HG03354 (cell line): Measurements from ENCODE around the gene CCDC91.
"Not testable (repeated sequence)": the region's sequence is repeated elsewhere in the genome, so short reads cannot be mapped to it uniquely, and the experiment has no call there.

Experiments used
- ATAC-seq: cut with Tn5 transposase; IDR thresholded peaks from one replicate; pipeline ENCODE4 v1.9.1; 2021; ENCODE audit warnings: mild to moderate bottlenecking; ENCODE audit not compliant: unreplicated experiment, poor library complexity, severe bottlenecking

The CCDC91 gene

GRCh38 chr12:28267920-28268607 lies 77.8 kb downstream of the CCDC91 start:
- ATAC-seq: not testable (repeated sequence)

GRCh38 chr12:28268608-28269229 lies 78.5 kb downstream of the CCDC91 start:
- ATAC-seq: no peak

DNA sequence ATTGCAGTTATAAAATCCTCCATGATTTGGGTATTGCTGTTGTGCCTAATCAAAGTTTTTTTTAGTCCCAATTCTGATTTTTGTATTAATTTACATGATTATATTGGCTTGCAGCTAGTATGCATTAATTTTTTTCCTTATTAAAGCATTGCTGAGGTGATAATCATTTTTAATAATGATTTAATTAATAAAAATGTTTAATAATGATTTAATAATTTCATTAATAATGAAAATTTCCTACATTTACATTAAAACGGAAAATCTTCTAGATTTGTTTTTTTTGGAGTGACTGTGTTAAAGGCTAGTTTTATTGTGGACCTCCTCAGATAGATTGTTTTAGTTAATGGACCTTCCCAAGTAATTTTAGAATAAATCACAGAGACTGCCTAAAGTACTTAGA lies 79.6 kb downstream of the CCDC91 start:
- ATAC-seq: no peak

- no peak for ATAC-seq
Measured at GRCh38 chr12:28278499-28278898, 88.2 kb downstream of the CCDC91 start.

DNA sequence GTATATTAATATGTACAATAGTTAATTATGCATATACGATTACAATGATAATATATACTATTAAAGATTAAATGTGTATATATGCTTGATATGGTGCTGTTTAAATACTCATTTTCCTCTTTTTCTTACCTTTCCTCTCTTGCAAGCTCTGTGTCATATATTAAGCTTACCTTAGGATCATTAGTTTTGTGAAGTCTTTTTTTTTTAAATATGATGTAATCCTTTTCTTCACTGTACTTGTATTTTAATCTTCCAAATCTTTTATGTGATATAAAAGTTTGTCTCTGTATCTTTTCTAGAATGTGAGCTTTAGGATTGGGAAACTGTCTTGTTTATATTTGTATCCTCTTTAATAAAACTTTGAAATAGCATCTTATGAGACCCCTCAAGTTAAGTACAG lies 88.7 kb downstream of the CCDC91 start:
- no peak for ATAC-seq

GRCh38 chr12:28286352-28286751 lies 96.1 kb downstream of the CCDC91 start:
- no peak for ATAC-seq

GRCh38 chr12:28290262-28290661 lies 100.0 kb downstream of the CCDC91 start:
- ATAC-seq: no peak

DNA sequence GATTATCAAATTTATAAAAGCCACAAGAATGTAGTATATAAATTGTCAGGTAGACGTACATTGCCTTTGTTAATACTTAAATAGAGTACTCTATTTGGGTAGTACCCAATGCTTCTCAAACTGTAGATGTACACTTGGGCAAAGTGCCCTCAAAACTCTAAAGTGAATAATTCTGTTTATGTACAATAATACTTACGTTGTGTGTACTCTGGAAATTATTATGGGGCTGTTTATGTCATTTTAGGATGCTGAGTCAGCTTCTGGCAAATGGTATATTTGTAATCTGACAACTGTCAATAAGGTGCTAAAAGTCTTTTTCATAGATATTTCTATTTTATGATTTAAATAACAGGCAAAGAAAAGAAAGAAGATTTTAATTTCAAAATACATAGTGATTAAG lies 102.4 kb downstream of the CCDC91 start:
- no peak for ATAC-seq

DNA sequence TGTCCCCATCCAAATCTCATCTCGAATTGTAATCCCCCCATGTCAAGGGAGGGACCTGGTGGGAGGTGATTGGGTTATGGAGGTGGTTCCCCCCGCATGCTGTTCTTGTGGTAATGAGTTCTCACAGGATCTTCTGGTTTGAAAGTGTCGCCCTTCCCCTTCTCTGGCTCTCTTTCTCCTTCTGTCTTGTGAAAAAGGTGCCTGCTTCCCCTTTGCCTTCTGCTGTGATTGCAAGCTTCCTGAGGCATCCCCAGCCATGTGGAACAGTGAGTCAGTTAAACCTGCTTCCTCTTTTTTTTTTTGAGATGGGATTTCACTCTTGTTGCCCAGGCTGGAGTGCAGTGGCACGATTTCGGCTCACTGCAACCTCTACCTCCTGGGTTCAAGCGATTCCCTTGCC lies 104.0 kb downstream of the CCDC91 start:
- no peak for ATAC-seq

DNA sequence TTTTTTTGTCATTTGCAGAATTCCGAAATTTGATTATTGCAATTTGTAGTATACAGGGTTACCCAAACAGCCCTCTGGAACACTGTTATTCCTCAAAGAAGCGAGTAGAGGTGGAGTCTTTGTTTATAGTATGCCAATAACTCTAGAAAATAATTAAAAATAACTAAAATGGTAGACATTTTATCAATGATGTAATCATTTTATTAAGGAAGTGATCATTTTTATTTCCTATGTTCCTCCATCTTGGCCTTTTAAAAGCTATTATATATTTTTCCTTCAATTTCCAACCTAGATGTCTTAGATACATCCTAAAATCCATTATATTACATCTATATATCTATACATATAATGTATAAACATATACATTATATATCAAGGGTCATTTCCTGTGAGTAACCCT lies 106.0 kb downstream of the CCDC91 start:
- no peak for ATAC-seq

DNA sequence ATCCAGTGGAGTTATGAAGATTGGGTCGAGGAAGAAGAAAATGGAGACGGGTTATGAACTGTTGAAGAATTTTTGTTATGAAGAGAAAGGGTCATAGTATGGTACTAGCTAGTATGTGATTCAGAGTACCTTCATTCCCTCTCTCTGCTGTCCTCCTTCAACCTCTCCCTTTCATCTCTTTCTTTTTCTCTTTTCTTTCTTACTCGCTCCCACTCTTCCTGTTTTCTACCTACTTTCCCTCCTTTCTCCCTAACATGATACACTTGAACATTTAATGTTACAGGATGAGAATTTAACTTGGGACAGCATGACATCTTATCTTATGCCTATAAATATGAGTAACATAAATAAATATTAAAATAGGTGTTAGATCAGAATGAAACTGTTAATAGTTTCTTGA lies 112.9 kb downstream of the CCDC91 start:
- ATAC-seq: no peak

DNA sequence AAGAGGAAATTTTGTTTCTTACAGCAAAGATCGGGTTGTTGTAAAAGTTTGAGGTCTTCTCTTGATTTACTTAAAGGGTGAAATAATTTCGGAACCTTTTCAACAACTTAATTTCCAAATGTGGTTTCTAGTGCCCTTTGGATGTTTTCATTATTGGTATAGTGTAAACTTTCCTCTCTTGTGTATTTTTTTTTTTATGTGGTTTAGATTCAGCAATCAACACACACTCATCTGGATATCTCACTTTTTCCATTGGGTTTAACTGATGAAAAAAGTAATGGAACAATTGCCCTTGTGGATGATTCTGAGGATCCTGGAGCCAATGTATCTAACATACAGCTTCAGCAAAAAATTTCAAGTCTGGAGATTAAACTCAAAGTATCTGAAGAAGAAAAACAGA lies 116.3 kb downstream of the CCDC91 start:
- ATAC-seq: no peak

DNA sequence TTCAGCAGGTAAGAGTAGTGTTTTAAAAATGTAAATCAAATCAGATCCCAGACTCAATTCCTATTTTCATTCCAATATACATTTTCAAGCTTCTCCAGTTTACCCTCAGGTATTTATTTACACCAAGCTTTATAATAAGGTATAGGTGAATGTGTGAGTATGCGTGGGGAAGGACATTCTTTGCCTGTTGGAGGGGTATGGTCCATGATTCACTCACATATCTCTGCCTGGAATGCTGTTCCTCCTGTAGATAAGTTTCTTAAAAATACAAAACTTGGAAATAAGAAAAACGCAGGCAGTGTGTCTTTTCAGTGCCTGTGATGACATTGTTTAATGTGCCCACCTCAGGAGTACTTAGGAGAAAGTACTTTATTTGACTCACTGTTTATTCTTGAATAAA lies 118.6 kb downstream of the CCDC91 start:
- ATAC-seq: no peak

DNA sequence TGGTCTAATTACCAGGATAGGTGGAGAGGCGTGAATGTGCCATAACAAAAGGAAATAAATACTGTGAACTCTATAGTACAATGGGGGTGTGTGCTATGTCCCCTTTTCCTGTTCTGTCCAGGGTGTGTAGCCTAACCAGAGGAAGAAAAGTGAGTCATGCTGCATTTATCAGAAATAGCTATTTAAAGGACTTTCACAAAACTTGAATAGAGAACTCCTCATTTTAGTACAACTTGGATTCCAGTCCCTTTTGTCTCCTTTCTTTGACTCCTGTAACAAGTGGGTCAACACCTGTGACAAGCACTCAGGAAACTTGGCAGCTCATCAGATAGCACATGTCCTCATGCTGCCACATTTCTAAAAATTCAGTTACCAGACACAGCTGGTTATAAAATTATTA lies 123.4 kb downstream of the CCDC91 start:
- ATAC-seq: no peak

GRCh38 chr12:28316049-28316448 lies 125.8 kb downstream of the CCDC91 start:
- ATAC-seq: no peak

DNA sequence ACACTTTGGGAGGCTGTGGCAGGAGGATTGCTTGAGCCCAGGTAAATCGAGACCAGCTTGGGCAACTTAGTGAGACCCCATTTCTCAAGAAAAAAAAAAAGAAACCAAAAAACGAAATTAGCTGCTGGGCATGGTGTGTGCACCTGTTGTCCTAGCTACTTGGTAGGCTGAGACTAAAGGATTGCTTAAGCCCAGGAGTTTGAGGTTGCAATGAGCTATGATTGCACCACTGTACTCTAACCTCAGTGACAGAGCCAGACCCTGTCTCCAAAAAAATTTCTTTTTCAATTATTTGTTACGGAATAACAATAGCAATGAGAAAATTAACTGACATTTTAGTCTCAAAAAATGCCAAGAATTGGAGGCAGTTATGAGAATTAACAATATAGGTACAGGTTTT lies 128.0 kb downstream of the CCDC91 start:
- no peak for ATAC-seq

DNA sequence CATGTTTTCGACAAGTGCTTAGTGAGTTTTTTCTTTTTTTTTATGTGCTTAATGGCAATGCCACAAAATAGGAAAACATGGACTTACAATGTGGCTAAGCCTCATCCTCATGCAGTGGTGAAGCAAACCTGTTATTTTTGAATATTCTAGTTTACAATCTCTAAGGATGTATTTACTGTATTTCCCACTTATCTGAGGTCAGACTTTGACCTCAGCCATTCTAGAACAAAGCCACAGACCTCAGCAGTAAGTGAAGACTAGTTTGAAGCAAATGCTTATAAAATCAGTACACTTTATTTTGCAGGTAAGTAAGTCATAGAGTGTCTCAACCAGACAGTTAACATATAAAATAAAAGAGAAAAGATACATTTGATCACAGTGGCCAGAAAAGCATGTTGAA lies 130.1 kb downstream of the CCDC91 start:
- no peak for ATAC-seq

DNA sequence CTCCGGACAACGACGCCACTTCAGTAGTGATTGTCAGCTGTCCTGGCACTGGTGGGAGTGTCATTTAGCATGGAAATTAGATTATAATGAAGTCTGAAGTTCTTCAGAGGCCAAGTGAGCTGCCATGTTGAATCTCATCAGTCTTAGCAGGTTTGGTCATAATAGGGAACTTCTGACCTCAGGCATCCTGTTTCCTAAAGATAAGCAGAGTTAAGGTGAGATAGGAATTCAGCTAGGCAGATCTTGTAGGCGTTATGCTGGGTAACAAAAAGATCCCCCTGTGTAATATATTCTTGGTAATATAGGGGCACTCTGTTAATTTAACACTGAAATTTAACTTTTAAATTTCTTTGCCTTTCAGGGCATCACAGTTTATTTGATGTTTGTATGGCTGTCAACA lies 137.5 kb downstream of the CCDC91 start:
- ATAC-seq: no peak

DNA sequence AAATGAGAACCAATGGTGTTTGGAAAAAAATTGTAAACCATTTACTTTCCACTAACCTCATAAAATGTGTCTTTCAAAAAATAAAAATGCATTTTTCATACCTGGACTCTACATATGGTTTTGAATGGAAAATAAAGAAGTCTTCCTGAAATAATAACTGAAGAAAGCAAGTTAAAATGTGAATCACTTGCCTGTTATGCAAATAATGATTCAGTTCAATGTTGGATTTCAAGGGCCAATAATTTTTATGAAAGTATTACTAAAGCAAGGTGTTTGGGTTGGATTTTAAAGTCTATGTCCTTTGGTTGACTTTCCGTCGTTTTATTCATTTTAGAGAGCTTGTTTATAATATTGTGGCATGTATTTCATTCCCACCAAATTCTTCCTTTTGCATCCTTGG lies 138.7 kb downstream of the CCDC91 start:
- ATAC-seq: no peak

DNA sequence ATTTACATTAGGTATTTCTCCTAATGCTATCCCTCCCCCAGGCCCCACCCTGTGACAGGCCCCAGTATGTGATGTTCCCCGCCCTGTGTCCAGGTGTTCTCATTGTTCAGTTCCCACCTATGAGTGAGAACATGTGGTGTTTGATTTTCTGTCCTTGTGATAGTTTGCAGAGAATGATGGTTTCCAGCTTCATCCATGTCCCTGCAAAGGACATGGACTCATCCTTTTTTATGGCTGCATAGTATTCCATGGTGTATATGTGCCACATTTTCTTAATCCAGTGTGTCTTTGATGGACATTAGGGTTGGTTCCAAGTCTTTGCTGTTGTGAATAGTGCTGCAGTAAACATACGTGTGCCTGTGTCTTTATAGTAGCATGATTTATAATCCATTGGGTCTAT lies 139.5 kb downstream of the CCDC91 start:
- ATAC-seq: not testable (repeated sequence)

DNA sequence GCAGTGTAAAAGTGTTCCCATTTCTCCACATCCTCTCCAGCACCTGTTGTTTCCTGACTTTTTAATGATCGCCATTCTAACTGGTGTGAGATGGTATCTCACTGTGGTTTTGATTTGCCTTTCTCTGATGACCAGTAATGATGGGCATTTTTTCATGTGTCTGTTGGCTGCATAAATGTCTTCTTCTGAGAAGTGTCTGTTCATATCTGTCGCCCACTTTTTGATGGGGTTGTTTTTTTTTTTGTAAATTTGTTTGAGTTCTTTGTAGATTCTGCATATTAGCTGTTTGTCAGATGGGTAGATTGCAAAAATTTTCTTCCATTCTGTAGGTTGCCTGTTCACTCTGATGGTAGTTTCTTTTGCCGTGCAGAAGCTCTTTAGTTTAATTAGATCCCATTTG lies 140.0 kb downstream of the CCDC91 start:
- ATAC-seq: not testable (repeated sequence)

DNA sequence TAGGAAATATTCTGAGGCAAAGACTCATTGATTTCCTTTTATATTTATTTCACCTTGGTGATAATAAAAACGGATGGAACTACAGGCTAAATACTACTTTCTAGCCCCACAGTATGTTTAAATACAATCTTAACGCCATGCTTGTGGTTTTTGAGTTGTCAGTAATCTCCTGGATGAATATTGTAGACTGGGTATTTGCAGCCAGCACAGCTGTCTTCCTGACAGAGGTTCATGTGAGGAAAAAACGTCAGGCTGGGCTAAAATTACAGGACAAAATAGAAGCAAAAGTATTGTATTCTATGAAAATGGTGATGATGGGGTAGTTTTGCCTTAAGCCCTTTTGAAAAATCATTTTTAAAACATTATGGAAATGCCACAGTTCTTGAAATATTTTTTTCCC lies 140.9 kb downstream of the CCDC91 start:
- no peak for ATAC-seq
